Mesenchymal stem cell (in vitro differentiated cells and primary cell): ENCODE data around the gene ICA1.

Experiments
- DNase-seq: peaks from one replicate; pipeline ENCODE4 v3.0.0-alpha.2; 2013
- H2AFZ ChIP-seq: one replicate; pipeline ENCODE4 v1.6.1; 2013; ENCODE audit warnings: low read depth, mild to moderate bottlenecking, control low read depth, inconsistent platforms, low read length, moderate library complexity
- H2AK5ac ChIP-seq: 2 replicates; pipeline ENCODE4 v1.6.1; 2013; ENCODE audit warnings: low read length, moderate library complexity, mild to moderate bottlenecking, inconsistent platforms; ENCODE audit not compliant: severe bottlenecking
- H2BK120ac ChIP-seq: one replicate; pipeline ENCODE4 v1.6.1; 2013; ENCODE audit warnings: low read depth, mild to moderate bottlenecking, inconsistent platforms, low read length, moderate library complexity
- H2BK12ac ChIP-seq, 2 experiments: one replicate each; pipeline ENCODE4 v1.6.1; 2013; ENCODE audit warnings: inconsistent platforms in 2 of 2, low read length in 2 of 2, mild to moderate bottlenecking in 2 of 2, moderate library complexity in 2 of 2, control low read depth in 1 of 2
- H2BK15ac ChIP-seq: one replicate; pipeline ENCODE4 v1.6.1; 2013; ENCODE audit warnings: mild to moderate bottlenecking, low read depth, inconsistent platforms; ENCODE audit not compliant: poor library complexity, severe bottlenecking
- H2BK5ac ChIP-seq: 2 replicates; pipeline ENCODE4 v1.6.1; 2013; ENCODE audit warnings: low read depth, mild to moderate bottlenecking, low read length, control low read depth, inconsistent platforms; ENCODE audit not compliant: poor library complexity, severe bottlenecking
- H3K14ac ChIP-seq, 2 experiments: one replicate each; pipeline ENCODE4 v1.6.1; 2013; ENCODE audit warnings: inconsistent platforms in 2 of 2, low read length in 2 of 2, control low read depth in 1 of 2, mild to moderate bottlenecking in 1 of 2, moderate library complexity in 1 of 2
- H3K18ac ChIP-seq, 2 experiments: one replicate each; pipeline ENCODE4 v1.6.1; 2013; ENCODE audit warnings: inconsistent platforms in 2 of 2, low read length in 2 of 2, control low read depth in 1 of 2, low read depth in 1 of 2, mild to moderate bottlenecking in 1 of 2
- H3K23ac ChIP-seq, 2 experiments: one replicate each; pipeline ENCODE4 v1.6.1; 2013; ENCODE audit warnings: inconsistent platforms in 2 of 2, low read length in 2 of 2, mild to moderate bottlenecking in 2 of 2, moderate library complexity in 2 of 2, control low read depth in 1 of 2
- H3K27ac ChIP-seq: 2 replicates; pipeline ENCODE4 v1.5.1; 2013; ENCODE audit warnings: mild to moderate bottlenecking, moderate library complexity, low read length, control low read depth, inconsistent platforms; ENCODE audit not compliant: poor library complexity, severe bottlenecking
- H3K27me3 ChIP-seq, 2 experiments: 2 replicates each; pipeline versions ENCODE4 v1.6.1 to v1.7.0; 2013; ENCODE audit warnings: low read length in 2 of 2, mild to moderate bottlenecking in 2 of 2, moderate library complexity in 2 of 2, control low read depth in 1 of 2, inconsistent platforms in 1 of 2; ENCODE audit not compliant: control insufficient read depth in 1 of 2, insufficient read depth in 1 of 2
- H3K36me3 ChIP-seq, 2 experiments: 2 replicates each; pipeline versions ENCODE4 v1.6.1 to v1.7.0; 2013; ENCODE audit warnings: low read length in 2 of 2, control low read depth in 1 of 2, inconsistent platforms in 1 of 2, low read depth in 1 of 2, mild to moderate bottlenecking in 1 of 2; ENCODE audit not compliant: insufficient read depth in 2 of 2, control insufficient read depth in 1 of 2
- H3K4ac ChIP-seq, 2 experiments: one replicate each; pipeline ENCODE4 v1.6.1; 2013; ENCODE audit warnings: inconsistent platforms in 2 of 2, low read length in 2 of 2, mild to moderate bottlenecking in 2 of 2, moderate library complexity in 2 of 2, control low read depth in 1 of 2, low read depth in 1 of 2
- H3K4me1 ChIP-seq: 2 replicates; pipeline ENCODE4 v1.6.1; 2013; ENCODE audit warnings: low read depth, low read length, control low read depth; ENCODE audit not compliant: control insufficient read depth, insufficient read depth
- H3K4me2 ChIP-seq: 2 replicates; pipeline ENCODE4 v1.6.1; 2013; ENCODE audit warnings: low read length, mild to moderate bottlenecking, inconsistent platforms; ENCODE audit not compliant: poor library complexity, severe bottlenecking
- H3K4me3 ChIP-seq, 2 experiments: 2 replicates each; pipeline versions ENCODE4 v1.5.1 to v1.7.0; 2013; ENCODE audit warnings: low read length in 2 of 2, mild to moderate bottlenecking in 2 of 2, control low read depth in 1 of 2, low read depth in 1 of 2; ENCODE audit not compliant: insufficient read depth in 1 of 2
- H3K79me1 ChIP-seq: replicated peaks from 2 replicates; pipeline ENCODE4 v1.6.1; 2013; ENCODE audit warnings: mild to moderate bottlenecking, control low read depth, low read length, inconsistent platforms; ENCODE audit not compliant: poor library complexity, severe bottlenecking
- H3K9ac ChIP-seq: 2 replicates; pipeline ENCODE4 v1.7.0; 2013; ENCODE audit warnings: mild to moderate bottlenecking, low read length, moderate library complexity
- H3K9me3 ChIP-seq: 2 replicates; pipeline ENCODE4 v1.7.0; 2013; ENCODE audit warnings: mild to moderate bottlenecking, low read length; ENCODE audit not compliant: control insufficient read depth
- H4K8ac ChIP-seq: one replicate; pipeline ENCODE4 v1.6.1; 2013; ENCODE audit warnings: inconsistent platforms, mild to moderate bottlenecking, low read length, moderate library complexity
- H4K91ac ChIP-seq: one replicate; pipeline ENCODE4 v1.6.1; 2013; ENCODE audit warnings: mild to moderate bottlenecking, low read length, inconsistent platforms
- WGBS: methylation state at CpG from one replicate; pipeline ENCODE4 v1.1.7; 2013; ENCODE audit warnings: mixed read lengths; 5-methylcytosine and 5-hydroxymethylcytosine counted together

The ICA1 gene

DNA sequence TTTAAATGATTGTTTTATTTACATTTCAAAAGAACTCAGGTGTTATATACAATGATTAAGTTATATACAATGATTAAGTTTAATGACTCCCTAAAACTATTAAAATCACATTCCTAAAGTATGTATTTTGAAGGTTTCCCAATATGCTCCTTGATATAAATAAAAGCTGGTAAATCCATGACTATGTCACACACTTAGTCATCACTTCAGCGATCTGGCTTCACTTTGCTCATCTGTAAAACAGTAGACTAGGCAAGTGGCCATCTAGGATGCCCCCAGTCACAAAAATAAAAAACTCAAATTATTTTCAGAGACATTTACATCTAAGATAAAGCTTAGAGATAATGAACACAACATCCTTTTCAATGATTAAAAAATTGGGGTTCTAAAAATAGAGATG, 10.8 kb downstream of the ICA1 start:
- no peak overlapping the region for H3K14ac ChIP-seq
- H3K27me3 ChIP-seq = no peaks in the 10 kb centered on the region
- no peak overlapping the region for H2AK5ac ChIP-seq
- no peaks in the 10 kb centered on the region for H3K36me3 ChIP-seq
- H2BK120ac ChIP-seq = no peak overlapping the region
- no peak overlapping the region for H4K8ac ChIP-seq
- peaks cover 5% of the 10 kb centered on the region for H3K9me3 ChIP-seq
- no peak overlapping the region for H3K18ac ChIP-seq
- H2BK12ac ChIP-seq = no peak overlapping the region
- no peak overlapping the region for H2BK5ac ChIP-seq
- no peak overlapping the region for H3K4me2 ChIP-seq
- no peak for DNase-seq
- H3K4me1 ChIP-seq = no peaks in the 10 kb centered on the region
- no peak overlapping the region for H2AFZ ChIP-seq
- H3K9ac ChIP-seq = no peak overlapping the region
- 64% methylated on average over 1 of the region's 1 CpG for WGBS
- no peak overlapping the region for H3K27ac ChIP-seq
- no peak overlapping the region for H2BK15ac ChIP-seq
- no peak overlapping the region for H3K23ac ChIP-seq
- H3K4me3 ChIP-seq = no peak overlapping the region
- H3K79me1 ChIP-seq = no peaks in the 10 kb centered on the region
- H3K4ac ChIP-seq = no peak overlapping the region
- H4K91ac ChIP-seq = no peak overlapping the region

DNA sequence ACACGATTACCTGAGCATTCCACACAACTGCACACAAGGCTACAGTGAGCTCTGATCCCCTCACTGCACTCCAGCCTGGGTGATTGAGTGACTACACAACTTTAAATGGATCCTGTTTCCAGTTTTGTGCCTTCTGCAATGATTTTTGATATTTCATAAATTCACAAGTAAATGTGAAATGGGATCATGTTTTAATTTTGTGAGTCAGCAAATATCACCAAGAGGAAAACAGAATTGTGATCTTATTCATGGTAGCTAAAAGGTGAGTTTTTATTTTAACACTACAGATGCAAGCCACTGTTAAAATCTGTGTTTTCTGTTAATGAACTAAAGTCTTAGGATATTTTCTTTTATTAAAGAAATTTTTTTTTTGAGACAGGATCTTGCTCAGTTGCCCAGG, 11.4 kb downstream of the ICA1 start:
- Histone ChIP-seq H3K9me3 (peaks cover 4% of the 10 kb centered on the region), H2AFZ (no peak overlapping the region), H3K4me3 (no peak overlapping the region), H3K27me3 (no peaks in the 10 kb centered on the region), H2BK15ac (no peak overlapping the region), H3K23ac (no peak overlapping the region), H4K91ac (no peak overlapping the region), H3K27ac (no peak overlapping the region), H3K18ac (no peak overlapping the region), H3K36me3 (no peaks in the 10 kb centered on the region), H2AK5ac (no peak overlapping the region), H3K79me1 (no peaks in the 10 kb centered on the region), H2BK5ac (no peak overlapping the region), H3K4me2 (no peak overlapping the region), H2BK12ac (no peak overlapping the region), H4K8ac (no peak overlapping the region), H2BK120ac (no peak overlapping the region), H3K14ac (no peak overlapping the region), H3K4me1 (no peaks in the 10 kb centered on the region), H3K9ac (no peak overlapping the region), H3K4ac (no peak overlapping the region)
- DNase-seq = no peak
- 96% methylated on average over 1 of the region's 1 CpG for whole genome bisulfite sequencing

DNA sequence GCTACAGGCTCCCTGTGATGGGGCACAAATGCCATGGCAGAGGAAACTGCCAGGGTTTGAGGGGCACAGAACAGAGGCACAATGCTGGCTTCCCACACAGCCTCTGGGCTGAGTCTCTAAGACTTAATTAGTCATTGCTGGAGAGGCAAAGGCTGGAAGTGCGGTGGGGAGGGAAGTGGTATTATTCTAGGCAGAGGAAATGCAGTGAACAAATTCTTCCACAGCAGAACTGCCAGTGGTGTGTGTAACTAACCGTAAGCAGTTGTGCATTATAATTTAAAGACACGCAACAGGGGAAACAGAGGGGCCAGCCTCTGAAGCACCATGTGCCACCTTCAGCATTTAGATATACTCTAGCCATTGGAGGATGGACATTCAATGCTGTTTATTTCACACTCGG, 12.8 kb downstream of the ICA1 start:
- Histone ChIP-seq H3K4ac (no peak overlapping the region), H3K27ac (no peak overlapping the region), H3K23ac (no peak overlapping the region), H2AK5ac (no peak overlapping the region), H2BK120ac (no peak overlapping the region), H3K9ac (no peak overlapping the region), H3K27me3 (no peaks in the 10 kb centered on the region), H2BK5ac (no peak overlapping the region), H3K9me3 (no peaks in the 10 kb centered on the region), H4K91ac (no peak overlapping the region), H3K14ac (no peak overlapping the region), H3K4me1 (no peaks in the 10 kb centered on the region), H3K36me3 (no peaks in the 10 kb centered on the region), H3K18ac (no peak overlapping the region), H4K8ac (no peak overlapping the region), H3K4me3 (no peak overlapping the region), H2AFZ (no peak overlapping the region), H3K79me1 (no peaks in the 10 kb centered on the region), H3K4me2 (no peak overlapping the region), H2BK15ac (no peak overlapping the region), H2BK12ac (no peak overlapping the region)
- WGBS = 95% methylated on average over 4 of the region's 4 CpGs
- no peak for DNase-seq

DNA sequence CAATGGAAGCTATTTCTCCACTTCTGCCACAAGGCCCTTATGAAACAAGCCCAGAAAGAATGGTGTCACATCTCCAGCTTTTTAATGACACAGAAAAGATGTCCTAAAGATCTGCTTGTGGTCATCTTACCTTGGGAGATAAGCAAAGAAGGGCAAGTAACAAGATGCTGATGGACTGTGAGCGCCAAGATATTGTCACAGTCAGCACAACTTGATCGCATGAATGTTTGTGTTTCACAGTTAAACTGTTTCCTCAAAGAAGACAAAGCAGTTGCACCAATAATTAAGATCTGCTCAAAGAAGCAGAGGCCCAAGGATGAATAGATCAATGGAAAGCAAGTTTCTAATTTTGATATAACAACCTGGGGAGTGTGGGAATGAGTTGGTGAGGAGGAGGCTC, 15.9 kb downstream of the ICA1 start:
- Histone ChIP-seq H3K4ac (no peak overlapping the region), H4K8ac (no peak overlapping the region), H3K9ac (no peak overlapping the region), H3K4me2 (no peak overlapping the region), H2BK15ac (no peak overlapping the region), H3K27ac (no peak overlapping the region), H3K4me1 (no peaks in the 10 kb centered on the region), H2BK120ac (no peak overlapping the region), H3K14ac (no peak overlapping the region), H2AK5ac (no peak overlapping the region), H3K4me3 (no peak overlapping the region), H2AFZ (no peak overlapping the region), H2BK12ac (no peak overlapping the region), H4K91ac (no peak overlapping the region), H2BK5ac (no peak overlapping the region), H3K18ac (no peak overlapping the region), H3K79me1 (no peaks in the 10 kb centered on the region), H3K9me3 (no peaks in the 10 kb centered on the region), H3K27me3 (no peaks in the 10 kb centered on the region), H3K23ac (no peak overlapping the region), H3K36me3 (no peaks in the 10 kb centered on the region)
- DNase-seq = no peak
- WGBS = 95% methylated on average over 2 of the region's 2 CpGs
